A673 (cell line): ENCODE data around the gene RRAS2. TPM values are rescaled to one million over a fixed set of nuclear protein-coding genes. Genes with fewer than 3 reads are reported as not detected.

ENCODE experiments used
- BruUV-seq: library from RNA; stranded (reverse); fragments of 400-500 nt; replicated peaks from 2 replicates; lab custom pipeline; 2021; lab: Mats Ljungman, UMichigan
- CTCF ChIA-PET: fragments of 300-600 bp; sonication (Branson Sonifier 250); formaldehyde crosslinking; loops from one replicate; lab custom pipeline; 2022; ENCODE audit warnings: antibody characterized with exemption; lab: Charles Lee
- POLR2A ChIA-PET: fragments of 300-600 bp; sonication (Branson Sonifier 250); formaldehyde crosslinking; loops from one replicate; lab custom pipeline; 2022; ENCODE audit warnings: antibody characterized with exemption; ENCODE audit not compliant: low non-redundant PET; lab: Charles Lee
- DNase-seq: peaks from one replicate; pipeline ENCODE4 v3.0.0-alpha.2; 2015; ENCODE audit warnings: low spot score
- H3K27ac ChIP-seq: fragments of 200-600 bp; sonication (generic); 2 replicates; pipeline ENCODE4 v1.5.1; 2016; ENCODE audit warnings: mixed run types, low read depth, mild to moderate bottlenecking, mixed read lengths, antibody characterized with exemption, low read length; ENCODE audit not compliant: poor library complexity, severe bottlenecking
- H3K27me3 ChIP-seq: fragments of 200-600 bp; sonication (generic); replicated peaks from 2 replicates; pipeline ENCODE4 v1.6.1; 2017; ENCODE audit warnings: mixed run types, low read depth, mild to moderate bottlenecking, mixed read lengths, antibody characterized with exemption, low read length; ENCODE audit not compliant: insufficient read depth, poor library complexity
- H3K36me3 ChIP-seq: fragments of 200-600 bp; sonication (generic); 2 replicates; pipeline ENCODE4 v1.6.1; 2016; ENCODE audit warnings: mixed run types, mild to moderate bottlenecking, mixed read lengths, antibody characterized with exemption, low read length; ENCODE audit not compliant: insufficient read depth, poor library complexity, severe bottlenecking
- H3K4me1 ChIP-seq: fragments of 200-600 bp; sonication (generic); 2 replicates; pipeline ENCODE4 v1.6.1; 2017; ENCODE audit warnings: mixed run types, mild to moderate bottlenecking, mixed read lengths, antibody characterized with exemption, low read length; ENCODE audit not compliant: insufficient read depth, poor library complexity, severe bottlenecking
- H3K4me3 ChIP-seq: fragments of 200-600 bp; sonication (generic); 2 replicates; pipeline ENCODE4 v1.5.1; 2016; ENCODE audit warnings: low read depth, mixed run types, mild to moderate bottlenecking, mixed read lengths, low read length; ENCODE audit not compliant: poor library complexity, severe bottlenecking
- H3K9me3 ChIP-seq: fragments of 200-600 bp; sonication (generic); 2 replicates; pipeline ENCODE4 v1.6.1; 2016; ENCODE audit warnings: mixed run types, low read depth, mild to moderate bottlenecking, mixed read lengths, antibody characterized with exemption, low read length; ENCODE audit not compliant: poor library complexity, severe bottlenecking
- EZH2 ChIP-seq: fragments of 200-600 bp; sonication (generic); IDR thresholded peaks from 2 replicates; pipeline ENCODE4 v1.6.1; 2017; ENCODE audit warnings: borderline replicate concordance, low read depth, mild to moderate bottlenecking, mixed read lengths, antibody characterized with exemption, low read length; ENCODE audit not compliant: poor library complexity, severe bottlenecking
- intact Hi-C: fragments of 100-400 bp; cut with micrococcal nuclease; formaldehyde crosslinking; loops from one replicate; pipeline ENCODE4 v1.10.0; 2022; ENCODE audit not compliant: unreplicated experiment
- total RNA-seq: library from RNA; stranded (reverse); gene quantifications from 2 replicates; pipeline ENCODE4 v1.2.3, GENCODE V29; 2021
- TF ChIP-seq, protein P1 (sequence below): fragments of 300-800, 200-600 bp; sonication (generic); conservative IDR thresholded peaks from 2 replicates; pipeline ENCODE4 v1.5.1; 2017; ENCODE audit warnings: low read depth, mild to moderate bottlenecking, antibody characterized with exemption, low read length, moderate library complexity, mixed read lengths

Gene RRAS2
- total RNA-seq, 1 experiment from 2014 or later: 23.3 TPM

DNA sequence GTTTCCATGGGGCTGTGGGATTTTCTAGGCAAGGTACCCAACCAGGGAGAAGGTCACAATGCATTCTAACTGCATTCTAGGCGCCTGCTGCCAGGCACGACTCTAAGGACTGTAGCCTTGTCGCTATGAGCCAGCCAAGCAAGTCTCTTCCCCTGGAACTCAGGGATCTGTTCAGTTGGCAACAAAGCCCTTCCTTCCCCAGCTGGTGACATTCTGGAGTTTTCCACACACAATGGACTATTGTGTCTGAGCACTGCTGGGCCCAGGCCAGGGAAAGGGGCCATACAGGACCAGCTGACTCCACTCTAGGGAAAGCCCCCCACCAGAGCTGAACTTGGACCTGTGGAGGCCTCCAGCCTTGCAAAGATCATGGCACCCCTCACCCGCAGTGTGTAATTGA is 116.8 kb downstream of the RRAS2 start:
- H3K9me3 ChIP-seq: no peaks in the 10 kb centered on the region
- TF ChIP-seq EZH2: no peak
- TF ChIP-seq, protein P1, sequence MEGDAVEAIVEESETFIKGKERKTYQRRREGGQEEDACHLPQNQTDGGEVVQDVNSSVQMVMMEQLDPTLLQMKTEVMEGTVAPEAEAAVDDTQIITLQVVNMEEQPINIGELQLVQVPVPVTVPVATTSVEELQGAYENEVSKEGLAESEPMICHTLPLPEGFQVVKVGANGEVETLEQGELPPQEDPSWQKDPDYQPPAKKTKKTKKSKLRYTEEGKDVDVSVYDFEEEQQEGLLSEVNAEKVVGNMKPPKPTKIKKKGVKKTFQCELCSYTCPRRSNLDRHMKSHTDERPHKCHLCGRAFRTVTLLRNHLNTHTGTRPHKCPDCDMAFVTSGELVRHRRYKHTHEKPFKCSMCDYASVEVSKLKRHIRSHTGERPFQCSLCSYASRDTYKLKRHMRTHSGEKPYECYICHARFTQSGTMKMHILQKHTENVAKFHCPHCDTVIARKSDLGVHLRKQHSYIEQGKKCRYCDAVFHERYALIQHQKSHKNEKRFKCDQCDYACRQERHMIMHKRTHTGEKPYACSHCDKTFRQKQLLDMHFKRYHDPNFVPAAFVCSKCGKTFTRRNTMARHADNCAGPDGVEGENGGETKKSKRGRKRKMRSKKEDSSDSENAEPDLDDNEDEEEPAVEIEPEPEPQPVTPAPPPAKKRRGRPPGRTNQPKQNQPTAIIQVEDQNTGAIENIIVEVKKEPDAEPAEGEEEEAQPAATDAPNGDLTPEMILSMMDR: no peak
- H3K27ac ChIP-seq: no peak overlapping the region
- DNase-seq: no peak
- H3K36me3 ChIP-seq: no peaks in the 10 kb centered on the region
- intact Hi-C loops: no loop called here
- H3K27me3 ChIP-seq: peaks cover 6% of the 10 kb centered on the region
- no peak overlapping the region for H3K4me3 ChIP-seq
- H3K4me1 ChIP-seq: no peaks in the 10 kb centered on the region
- POLR2A ChIA-PET: no interaction called here
- no TSS peak for BruUV-seq
- CTCF ChIA-PET: no interaction called here

DNA sequence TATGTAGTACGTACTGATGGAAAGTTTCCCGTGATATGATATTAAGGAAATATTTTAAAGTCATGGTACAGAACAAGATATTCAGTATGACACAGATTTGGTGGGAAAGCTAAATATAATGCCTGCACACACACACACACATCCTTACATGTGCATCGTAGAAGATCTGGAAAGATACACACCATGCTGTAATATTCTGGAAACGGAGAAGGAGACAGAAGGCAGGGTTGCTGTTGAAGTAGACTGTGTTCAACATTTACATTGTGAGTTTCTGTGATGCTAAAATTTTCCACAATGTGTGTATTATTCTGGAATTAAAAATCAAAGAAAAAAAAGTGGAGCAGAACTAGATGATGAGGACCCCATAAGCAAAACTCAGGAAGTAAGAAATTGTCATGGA is 118.0 kb downstream of the RRAS2 start:
- intact Hi-C loops: no loop called here
- no TSS peak for BruUV-seq

DNA sequence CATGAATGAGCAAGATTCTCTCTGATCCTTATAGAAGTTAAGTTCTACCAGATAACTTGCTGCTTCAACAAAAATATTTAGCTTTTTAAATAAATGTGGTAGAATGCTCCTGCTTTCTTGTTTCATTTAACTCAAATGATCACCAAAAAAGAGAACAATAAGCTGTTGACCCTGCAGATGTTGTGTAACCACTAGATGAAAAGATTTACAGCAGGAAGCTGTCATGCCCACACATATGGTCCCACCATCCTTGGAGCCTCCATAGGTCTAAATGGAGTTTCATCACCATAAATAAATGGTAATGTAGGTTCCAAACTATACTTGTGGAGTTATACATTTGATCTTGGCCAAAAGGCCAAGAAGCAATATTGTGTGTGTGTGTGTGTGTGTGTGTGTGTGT is 118.8 kb downstream of the RRAS2 start:
- ChIA-PET CTCF (no interaction called here), POLR2A (no interaction called here)
- no peaks in the 10 kb centered on the region for H3K4me1 ChIP-seq
- BruUV-seq: no TSS peak
- no peaks in the 10 kb centered on the region for H3K9me3 ChIP-seq
- H3K27me3 ChIP-seq: peaks cover 6% of the 10 kb centered on the region
- H3K4me3 ChIP-seq: no peak overlapping the region
- intact Hi-C loops: no loop called here
- no peak for DNase-seq
- H3K27ac ChIP-seq: no peak overlapping the region
- no peak for TF ChIP-seq EZH2
- TF ChIP-seq, protein P1: no peak
- H3K36me3 ChIP-seq: no peaks in the 10 kb centered on the region

More for the DNA sequence above, 118.0 kb downstream of the RRAS2 start:
- Histone ChIP-seq H3K9me3 (no peaks in the 10 kb centered on the region), H3K4me3 (no peak overlapping the region), H3K36me3 (no peaks in the 10 kb centered on the region), H3K4me1 (no peaks in the 10 kb centered on the region), H3K27ac (no peak overlapping the region), H3K27me3 (peaks cover 6% of the 10 kb centered on the region)
- CTCF ChIA-PET: no interaction called here
- DNase-seq: no peak
- TF ChIP-seq, protein P1: no peak
- POLR2A ChIA-PET: no interaction called here
